Caco-2 (cell line): ENCODE results near the gene CHSY1. TPM values are rescaled to one million over a fixed set of nuclear protein-coding genes. Genes with fewer than 3 reads are reported as not detected.

Experiments
- BruUV-seq: library from RNA; stranded (reverse); fragments of 400-500 nt; replicated peaks from 2 replicates; lab custom pipeline; 2021; lab: Mats Ljungman, UMichigan
- CTCF ChIA-PET: fragments of 300-600 bp; sonication (Branson Sonifier 250); formaldehyde crosslinking; loops from one replicate; lab custom pipeline; 2022; ENCODE audit warnings: antibody characterized with exemption; lab: Charles Lee
- POLR2A ChIA-PET: fragments of 300-600 bp; sonication (Branson Sonifier 250); formaldehyde crosslinking; loops from one replicate; lab custom pipeline; 2022; ENCODE audit warnings: antibody characterized with exemption; lab: Charles Lee
- DNase-seq, 2 experiments: peaks; one replicate each; pipeline versions ENCODE4 v3.0.0 to v3.0.0-alpha.2; 2020 to 2022
- H3K27me3 ChIP-seq: replicated peaks from 2 replicates; pipeline ENCODE4 v1.6.0; 2011; ENCODE audit warnings: low read length; ENCODE audit not compliant: control insufficient read depth, insufficient read depth
- H3K36me3 ChIP-seq: 2 replicates; pipeline ENCODE4 v1.5.1; 2011; ENCODE audit warnings: low read length; ENCODE audit not compliant: control insufficient read depth, insufficient read depth
- H3K4me1 ChIP-seq: fragments of 250-450 bp; sonication (Bioruptor Pico); 2 replicates; pipeline ENCODE4 v1.5.1; 2020; ENCODE audit warnings: mild to moderate bottlenecking
- H3K4me3 ChIP-seq: 2 replicates; pipeline ENCODE4 v1.5.1; 2011; ENCODE audit warnings: low read depth, mild to moderate bottlenecking, control low read depth, low read length
- H3K9me3 ChIP-seq: fragments of 250-450 bp; sonication (Bioruptor Pico); 2 replicates; pipeline ENCODE4 v1.5.1; 2020; ENCODE audit warnings: mild to moderate bottlenecking, moderate library complexity
- H3K27ac Mint-ChIP-seq: one replicate; pipeline ENCODE4 v1.8.0; 2022; ENCODE audit warnings: mixed read lengths; ENCODE audit not compliant: unreplicated experiment
- H3K27me3 Mint-ChIP-seq: one replicate; pipeline ENCODE4 v1.8.0; 2022; ENCODE audit warnings: mixed read lengths; ENCODE audit not compliant: insufficient read depth, unreplicated experiment
- H3K36me3 Mint-ChIP-seq: one replicate; pipeline ENCODE4 v1.8.0; 2022; ENCODE audit warnings: mild to moderate bottlenecking, mixed read lengths; ENCODE audit not compliant: insufficient read depth, unreplicated experiment
- H3K4me1 Mint-ChIP-seq: one replicate; pipeline ENCODE4 v1.8.0; 2022; ENCODE audit warnings: low read depth, mixed read lengths; ENCODE audit not compliant: unreplicated experiment
- H3K4me3 Mint-ChIP-seq: one replicate; pipeline ENCODE4 v1.8.0; 2022; ENCODE audit warnings: mild to moderate bottlenecking, moderate library complexity, mixed read lengths; ENCODE audit not compliant: unreplicated experiment
- H3K9me3 Mint-ChIP-seq: one replicate; pipeline ENCODE4 v1.8.0; 2022; ENCODE audit warnings: mixed read lengths; ENCODE audit not compliant: unreplicated experiment
- CTCF ChIP-seq, 2 experiments: fragments of 200-600 bp in 1 of 2; IDR thresholded peaks; 1 replicate in 1 of 2; 2 replicates in 1 of 2; pipeline versions ENCODE4 v1.5.1 to v1.8.0; 2011 to 2022; ENCODE audit warnings: antibody characterized with exemption in 1 of 2, control low read depth in 1 of 2, inconsistent platforms in 1 of 2, low read depth in 1 of 2, low read length in 1 of 2, mild to moderate bottlenecking in 1 of 2, moderate library complexity in 1 of 2; ENCODE audit not compliant: insufficient read depth in 1 of 2, severe bottlenecking in 1 of 2, unreplicated experiment in 1 of 2
- intact Hi-C: fragments of 100-400 bp; cut with micrococcal nuclease; formaldehyde crosslinking; loops from one replicate; pipeline ENCODE4 v1.10.0; 2022; ENCODE audit not compliant: unreplicated experiment
- total RNA-seq: library from RNA; stranded (reverse); gene quantifications from 2 replicates; pipeline ENCODE4 v1.2.3, GENCODE V29; 2022

Gene CHSY1
- total RNA-seq, 1 experiment from 2014 or later, result 18.7 TPM

- no peaks in the 10 kb centered on the region for H3K4me1 Mint-ChIP-seq
- ChIA-PET CTCF (interaction anchor here (0.6 to 1.4 kb wide), 9 partner anchors 9 to 251 kb away, joined by 3 to 14 read pairs (median 4); no protein-coding TSS in a partner anchor), POLR2A (no interaction called here)
- Histone ChIP-seq H3K4me3 (no peak overlapping the region), H3K27me3 (no peaks in the 10 kb centered on the region), H3K9me3 (no peaks in the 10 kb centered on the region), H3K36me3 (no peaks in the 10 kb centered on the region), H3K4me1 (no peaks in the 10 kb centered on the region)
- H3K9me3 Mint-ChIP-seq, result no peaks in the 10 kb centered on the region
- H3K36me3 Mint-ChIP-seq, result no peaks in the 10 kb centered on the region
- H3K4me3 Mint-ChIP-seq, result no peak overlapping the region
- no TSS peak for BruUV-seq
- peak; percentile 70 to 84 for TF ChIP-seq CTCF (IDR thresholded peaks at IDR 0.05; ENCODE audit: insufficient read depth in 1 of 2, low read depth in 1 of 2, low read length in 1 of 2, severe bottlenecking in 1 of 2, unreplicated experiment in 1 of 2)
- intact Hi-C loops, result loop anchor here (1.0 to 5.0 kb wide), 3 partner anchors 170 to 341 kb away; partner anchors contain the start of gene LRRK1
- peak in 1 of 2 experiments; percentile 64 for DNase-seq
- H3K27me3 Mint-ChIP-seq, result peaks cover 2% of the 10 kb centered on the region
- H3K27ac Mint-ChIP-seq, result no peak overlapping the region
These were observed 6.6 kb upstream of the CHSY1 start for GRCh38 chr15:101258238-101259144.

GRCh38 chr15:101256757-101257156 lies 4.9 kb upstream of the CHSY1 start:
- TF ChIP-seq CTCF (IDR thresholded peaks at IDR 0.05; ENCODE audit: insufficient read depth in 1 of 2, low read depth in 1 of 2, low read length in 1 of 2, severe bottlenecking in 1 of 2, unreplicated experiment in 1 of 2), result no peak
- DNase-seq, result no peak
- no TSS peak for BruUV-seq
- ChIA-PET POLR2A (no interaction called here), CTCF (no interaction called here)
- Mint-ChIP-seq H3K9me3 (no peaks in the 10 kb centered on the region), H3K4me3 (no peak overlapping the region), H3K4me1 (no peaks in the 10 kb centered on the region), H3K27ac (no peak overlapping the region), H3K27me3 (no peaks in the 10 kb centered on the region), H3K36me3 (no peaks in the 10 kb centered on the region)
- H3K36me3 ChIP-seq, result no peaks in the 10 kb centered on the region
- intact Hi-C loops, result loop anchor here (5.0 kb wide), 1 partner anchor 339 kb away; the partner anchor contains the start of gene LRRK1
- peaks cover 7% of the 10 kb centered on the region for H3K4me1 ChIP-seq
- H3K9me3 ChIP-seq, result no peaks in the 10 kb centered on the region
- no peak overlapping the region for H3K4me3 ChIP-seq
- no peaks in the 10 kb centered on the region for H3K27me3 ChIP-seq

- TF ChIP-seq CTCF (IDR thresholded peaks at IDR 0.05; ENCODE audit: insufficient read depth in 1 of 2, low read depth in 1 of 2, low read length in 1 of 2, severe bottlenecking in 1 of 2, unreplicated experiment in 1 of 2), result no peak
- Histone ChIP-seq H3K4me3 (no peak overlapping the region), H3K4me1 (peaks cover 7% of the 10 kb centered on the region), H3K36me3 (no peaks in the 10 kb centered on the region), H3K27me3 (no peaks in the 10 kb centered on the region), H3K9me3 (no peaks in the 10 kb centered on the region)
- no peaks in the 10 kb centered on the region for H3K4me1 Mint-ChIP-seq
- BruUV-seq, result no TSS peak
- H3K27me3 Mint-ChIP-seq, result no peaks in the 10 kb centered on the region
- no peaks in the 10 kb centered on the region for H3K9me3 Mint-ChIP-seq
- intact Hi-C loops, result loop anchor here (5.0 kb wide), 1 partner anchor 338 kb away; the partner anchor contains the start of gene LRRK1
- H3K4me3 Mint-ChIP-seq, result no peak overlapping the region
- no peaks in the 10 kb centered on the region for H3K36me3 Mint-ChIP-seq
- ChIA-PET CTCF (no interaction called here), POLR2A (no interaction called here)
- H3K27ac Mint-ChIP-seq, result no peak overlapping the region
- DNase-seq, result no peak
These were observed 3.9 kb upstream of the CHSY1 start for GRCh38 chr15:101255615-101256241.
